HCT116 (cell line): ENCODE measurements around the gene SULT1C3.

Experiments
- CBX3 ChIP-seq: IDR thresholded peaks from 2 replicates; pipeline ENCODE4 v1.6.1; 2012; ENCODE audit warnings: low read depth
- EGR1 ChIP-seq: IDR thresholded peaks from 2 replicates; pipeline ENCODE4 v1.6.1; 2012; ENCODE audit warnings: low read depth
- EZH2phosphoT487 ChIP-seq: fragments of 200-600 bp; IDR thresholded peaks from 2 replicates; pipeline ENCODE4 v1.6.1; 2018; ENCODE audit warnings: antibody characterized with exemption, borderline replicate concordance
- POLR2A ChIP-seq: IDR thresholded peaks from 2 replicates; pipeline ENCODE4 v1.7.0; 2011; ENCODE audit warnings: borderline replicate concordance; ENCODE audit not compliant: insufficient read depth, insufficient read length; ENCODE audit errors: extremely low read depth
- POLR2AphosphoS5 ChIP-seq: IDR thresholded peaks from 2 replicates; pipeline ENCODE4 v1.6.1; 2011; ENCODE audit warnings: mild to moderate bottlenecking, low read depth, low read length, moderate library complexity
- TCF7L2 ChIP-seq: IDR thresholded peaks from 2 replicates; pipeline ENCODE4 v1.7.0; 2011; ENCODE audit warnings: borderline replicate concordance, inconsistent platforms; ENCODE audit not compliant: insufficient read depth, insufficient read length; ENCODE audit errors: extremely low read depth
- ZFX ChIP-seq: fragments of 450-650 bp; IDR thresholded peaks from 2 replicates; pipeline ENCODE4 v1.6.1; 2017
- TF ChIP-seq, protein P1 (sequence below), 3 experiments: fragments of 200-600 bp in 1 of 3; sonication (generic) in 1 of 3; IDR thresholded peaks in 2 of 3; conservative IDR thresholded peaks in 1 of 3; 2 replicates each; pipeline ENCODE4 v1.5.1; 2012 to 2017; ENCODE audit warnings: low read depth in 2 of 3, low read length in 2 of 3, antibody characterized with exemption in 1 of 3, borderline replicate concordance in 1 of 3, control low read depth in 1 of 3, mild to moderate bottlenecking in 1 of 3, mixed read lengths in 1 of 3, mixed run types in 1 of 3, moderate library complexity in 1 of 3; ENCODE audit not compliant: insufficient read depth in 1 of 3

DNA sequence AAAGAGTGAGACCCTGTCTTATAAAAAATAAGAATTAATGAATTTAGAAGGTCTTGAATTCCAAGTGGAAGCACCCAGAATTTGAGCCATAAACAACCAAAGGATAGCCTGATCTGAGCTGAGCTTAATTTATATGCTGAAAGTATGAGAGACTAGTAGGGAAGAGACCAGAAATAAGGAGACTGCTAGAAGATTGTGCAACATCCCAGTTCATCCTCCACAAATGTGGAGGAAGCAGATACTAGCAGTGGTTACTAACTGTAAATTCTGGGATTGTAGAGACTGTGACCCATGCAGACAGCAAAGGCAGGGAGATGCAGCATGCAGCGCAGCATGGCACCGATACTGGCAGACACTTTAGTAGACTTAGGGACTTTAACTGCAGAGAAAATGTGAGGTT lies 47.4 kb downstream of the SULT1C3 start:
- no peak for TF ChIP-seq EGR1
- TF ChIP-seq, protein P1, sequence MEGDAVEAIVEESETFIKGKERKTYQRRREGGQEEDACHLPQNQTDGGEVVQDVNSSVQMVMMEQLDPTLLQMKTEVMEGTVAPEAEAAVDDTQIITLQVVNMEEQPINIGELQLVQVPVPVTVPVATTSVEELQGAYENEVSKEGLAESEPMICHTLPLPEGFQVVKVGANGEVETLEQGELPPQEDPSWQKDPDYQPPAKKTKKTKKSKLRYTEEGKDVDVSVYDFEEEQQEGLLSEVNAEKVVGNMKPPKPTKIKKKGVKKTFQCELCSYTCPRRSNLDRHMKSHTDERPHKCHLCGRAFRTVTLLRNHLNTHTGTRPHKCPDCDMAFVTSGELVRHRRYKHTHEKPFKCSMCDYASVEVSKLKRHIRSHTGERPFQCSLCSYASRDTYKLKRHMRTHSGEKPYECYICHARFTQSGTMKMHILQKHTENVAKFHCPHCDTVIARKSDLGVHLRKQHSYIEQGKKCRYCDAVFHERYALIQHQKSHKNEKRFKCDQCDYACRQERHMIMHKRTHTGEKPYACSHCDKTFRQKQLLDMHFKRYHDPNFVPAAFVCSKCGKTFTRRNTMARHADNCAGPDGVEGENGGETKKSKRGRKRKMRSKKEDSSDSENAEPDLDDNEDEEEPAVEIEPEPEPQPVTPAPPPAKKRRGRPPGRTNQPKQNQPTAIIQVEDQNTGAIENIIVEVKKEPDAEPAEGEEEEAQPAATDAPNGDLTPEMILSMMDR (IDR thresholded peaks at IDR 0.05 in 2 of 3, conservative IDR thresholded peaks at IDR 0.05 in 1 of 3; ENCODE audit: borderline replicate concordance in 1 of 3, insufficient read depth in 1 of 3, low read depth in 2 of 3, low read length in 2 of 3): no peak
- no peak for TF ChIP-seq CBX3
- no peak for TF ChIP-seq POLR2A
- TF ChIP-seq POLR2AphosphoS5: no peak
- TF ChIP-seq EZH2phosphoT487: no peak
- no peak for TF ChIP-seq TCF7L2
- TF ChIP-seq ZFX: no peak
